Adipocyte (in vitro differentiated cells): ENCODE measurements around the gene NSUN2.

Experiments
- DNase-seq: peaks from one replicate; pipeline ENCODE4 v3.0.0-alpha.2; 2015; ENCODE audit warnings: low read depth
- H3K27me3 ChIP-seq: replicated peaks from 2 replicates; pipeline ENCODE4 v1.7.0; 2013; ENCODE audit warnings: mild to moderate bottlenecking, low read length, moderate library complexity; ENCODE audit not compliant: control insufficient read depth, insufficient read depth
- H3K36me3 ChIP-seq: 2 replicates; pipeline ENCODE4 v1.7.0; 2013; ENCODE audit warnings: low read length, mild to moderate bottlenecking, moderate library complexity; ENCODE audit not compliant: control insufficient read depth, insufficient read depth, severe bottlenecking
- H3K4me1 ChIP-seq: 2 replicates; pipeline ENCODE4 v1.7.0; 2013; ENCODE audit warnings: mild to moderate bottlenecking, low read length, moderate library complexity; ENCODE audit not compliant: control insufficient read depth, insufficient read depth
- H3K4me3 ChIP-seq: 2 replicates; pipeline ENCODE4 v1.7.0; 2013; ENCODE audit warnings: mild to moderate bottlenecking, low read length, moderate library complexity
- H3K9ac ChIP-seq: 2 replicates; pipeline ENCODE4 v1.7.0; 2013; ENCODE audit warnings: mild to moderate bottlenecking, low read length, moderate library complexity
- H3K9me3 ChIP-seq: 2 replicates; pipeline ENCODE4 v1.7.0; 2013; ENCODE audit warnings: mild to moderate bottlenecking, low read length, moderate library complexity; ENCODE audit not compliant: control insufficient read depth

Gene NSUN2

GRCh38 chr5:6632888-6633468 lies at the start of gene NSUN2, which contains the start of gene SRD5A1:
Gene NSUN2, minus strand, starts transcription at chr5:6633044. Its CDS starts 65 bp downstream, at chr5:6632979.
Gene SRD5A1, plus strand, starts transcription at chr5:6633440. Its CDS starts 137 bp downstream, at chr5:6633577.
- peaks cover 13% of the 10 kb centered on the region for H3K4me1 ChIP-seq
- H3K9ac ChIP-seq: peak within 1 kb of the TSS; percentile 99
- H3K9me3 ChIP-seq: no peaks in the 10 kb centered on the region
- H3K4me3 ChIP-seq: peak within 1 kb of the TSS; percentile 94
- no peaks in the 10 kb centered on the region for H3K27me3 ChIP-seq
- H3K36me3 ChIP-seq: peaks cover 30% of the 10 kb centered on the region
- DNase-seq: peak; percentile 97

GRCh38 chr5:6682239-6682638 lies 49.4 kb upstream of the NSUN2 start:
- Histone ChIP-seq H3K9me3 (no peaks in the 10 kb centered on the region), H3K4me1 (no peaks in the 10 kb centered on the region), H3K36me3 (no peaks in the 10 kb centered on the region), H3K9ac (no peak overlapping the region), H3K27me3 (peaks cover 6% of the 10 kb centered on the region), H3K4me3 (no peak overlapping the region)
- DNase-seq: no peak

- Histone ChIP-seq H3K9ac (no peak overlapping the region), H3K36me3 (no peaks in the 10 kb centered on the region), H3K4me1 (no peaks in the 10 kb centered on the region), H3K4me3 (no peak overlapping the region), H3K9me3 (no peaks in the 10 kb centered on the region), H3K27me3 (peaks cover 6% of the 10 kb centered on the region)
- no peak for DNase-seq
These were observed 48.8 kb upstream of the NSUN2 start for GRCh38 chr5:6681682-6682081.

GRCh38 chr5:6680922-6681321 lies 48.1 kb upstream of the NSUN2 start:
- Histone ChIP-seq H3K27me3 (peaks cover 6% of the 10 kb centered on the region), H3K36me3 (no peaks in the 10 kb centered on the region), H3K9ac (no peak overlapping the region), H3K4me1 (no peaks in the 10 kb centered on the region), H3K4me3 (no peak overlapping the region), H3K9me3 (no peaks in the 10 kb centered on the region)
- DNase-seq: no peak

- Histone ChIP-seq H3K4me3 (no peak overlapping the region), H3K9me3 (no peaks in the 10 kb centered on the region), H3K36me3 (no peaks in the 10 kb centered on the region), H3K4me1 (no peaks in the 10 kb centered on the region), H3K27me3 (peaks cover 4% of the 10 kb centered on the region), H3K9ac (no peak overlapping the region)
- DNase-seq: no peak
These were observed 45.5 kb upstream of the NSUN2 start for GRCh38 chr5:6678385-6678784.

- no peaks in the 10 kb centered on the region for H3K27me3 ChIP-seq
- no peaks in the 10 kb centered on the region for H3K36me3 ChIP-seq
- no peaks in the 10 kb centered on the region for H3K4me1 ChIP-seq
- no peak for DNase-seq
- H3K9ac ChIP-seq: no peak overlapping the region
- H3K4me3 ChIP-seq: no peak overlapping the region
- no peaks in the 10 kb centered on the region for H3K9me3 ChIP-seq
These were observed 43.9 kb upstream of the NSUN2 start for GRCh38 chr5:6676702-6677101.

GRCh38 chr5:6675784-6676491 lies 43.1 kb upstream of the NSUN2 start:
- no peaks in the 10 kb centered on the region for H3K27me3 ChIP-seq
- DNase-seq: no peak
- H3K4me3 ChIP-seq: no peak overlapping the region
- H3K36me3 ChIP-seq: no peaks in the 10 kb centered on the region
- no peaks in the 10 kb centered on the region for H3K4me1 ChIP-seq
- no peak overlapping the region for H3K9ac ChIP-seq
- H3K9me3 ChIP-seq: no peaks in the 10 kb centered on the region

GRCh38 chr5:6674886-6675285 lies 42.0 kb upstream of the NSUN2 start:
- Histone ChIP-seq H3K4me3 (no peak overlapping the region), H3K9me3 (no peaks in the 10 kb centered on the region)

GRCh38 chr5:6674421-6674820 lies 41.6 kb upstream of the NSUN2 start:
- no peak overlapping the region for H3K9ac ChIP-seq
- no peaks in the 10 kb centered on the region for H3K27me3 ChIP-seq
- no peaks in the 10 kb centered on the region for H3K9me3 ChIP-seq
- no peaks in the 10 kb centered on the region for H3K4me1 ChIP-seq
- H3K36me3 ChIP-seq: no peaks in the 10 kb centered on the region
- DNase-seq: no peak
- no peak overlapping the region for H3K4me3 ChIP-seq

More at GRCh38 chr5:6674886-6675285, 42.0 kb upstream of the NSUN2 start:
- Histone ChIP-seq H3K27me3 (no peaks in the 10 kb centered on the region), H3K9ac (no peak overlapping the region), H3K4me1 (no peaks in the 10 kb centered on the region), H3K36me3 (no peaks in the 10 kb centered on the region)
- no peak for DNase-seq

- no peaks in the 10 kb centered on the region for H3K36me3 ChIP-seq
- no peak overlapping the region for H3K9ac ChIP-seq
- no peaks in the 10 kb centered on the region for H3K27me3 ChIP-seq
- no peaks in the 10 kb centered on the region for H3K9me3 ChIP-seq
- no peaks in the 10 kb centered on the region for H3K4me1 ChIP-seq
- H3K4me3 ChIP-seq: no peak overlapping the region
- no peak for DNase-seq
These were observed 41.1 kb upstream of the NSUN2 start for GRCh38 chr5:6673963-6674362.

- H3K9ac ChIP-seq: no peak overlapping the region
- H3K27me3 ChIP-seq: no peaks in the 10 kb centered on the region
- no peak overlapping the region for H3K4me3 ChIP-seq
- H3K4me1 ChIP-seq: no peaks in the 10 kb centered on the region
- H3K36me3 ChIP-seq: no peaks in the 10 kb centered on the region
- no peak for DNase-seq
- H3K9me3 ChIP-seq: no peaks in the 10 kb centered on the region
These were observed 40.2 kb upstream of the NSUN2 start for GRCh38 chr5:6673031-6673430.
